Activated CD8-positive, alpha-beta T cell treated with anti-CD3 and anti-CD28 coated beads for 36 hours (primary cell): ENCODE data around the gene TRAPPC11. TPM values are rescaled to one million over a fixed set of nuclear protein-coding genes. Genes with fewer than 3 reads are reported as not detected.

Source experiments
- ATAC-seq: fragments of 200-7000 bp; cut with Tn5 transposase; one replicate; pipeline ENCODE4 v1.10.0; 2021; ENCODE audit warnings: mild to moderate bottlenecking, moderate library complexity
- CTCF ChIA-PET: fragments of 350-600 bp; sonication (Branson Sonifier 250); formaldehyde crosslinking; loops from one replicate; lab custom pipeline; 2021; ENCODE audit warnings: antibody characterized with exemption; lab: Charles Lee
- POLR2A ChIA-PET: fragments of 350-600 bp; sonication (Branson Sonifier 250); formaldehyde crosslinking; loops from one replicate; lab custom pipeline; 2021; ENCODE audit warnings: antibody characterized with exemption; lab: Charles Lee
- DNase-seq: peaks from one replicate; pipeline ENCODE4 v3.0.0-alpha.2; 2020
- H3K27ac Mint-ChIP-seq: one replicate; pipeline ENCODE4 v1.8.0; 2021; ENCODE audit warnings: mild to moderate bottlenecking, mixed read lengths
- H3K27me3 Mint-ChIP-seq: one replicate; pipeline ENCODE4 v1.8.0; 2021; ENCODE audit warnings: mixed read lengths
- H3K36me3 Mint-ChIP-seq: one replicate; pipeline ENCODE4 v1.8.0; 2021; ENCODE audit warnings: low read depth, mixed read lengths
- H3K4me1 Mint-ChIP-seq: one replicate; pipeline ENCODE4 v1.8.0; 2021; ENCODE audit warnings: low read depth, mixed read lengths
- H3K4me3 Mint-ChIP-seq: one replicate; pipeline ENCODE4 v1.8.0; 2021; ENCODE audit warnings: mild to moderate bottlenecking, moderate library complexity, mixed read lengths
- H3K9me3 Mint-ChIP-seq: one replicate; pipeline ENCODE4 v1.8.0; 2021; ENCODE audit warnings: mixed read lengths
- intact Hi-C: fragments of 100-400 bp; cut with micrococcal nuclease; formaldehyde crosslinking; loops from one replicate; pipeline ENCODE4 v1.10.0; 2022
- total RNA-seq, 2 experiments: library from RNA; stranded (reverse); gene quantifications; one replicate each; pipeline ENCODE4 v1.2.3, GENCODE V29; 2021
- TF ChIP-seq, protein P1 (sequence below): fragments of 200-600 bp; IDR thresholded peaks from one replicate; pipeline ENCODE4 v1.8.0; 2022; ENCODE audit warnings: antibody characterized with exemption, mild to moderate bottlenecking

The TRAPPC11 gene
- total RNA-seq, 2 experiments from 2014 or later: 28.5 to 32.2 TPM

GRCh38 chr4:183686461-183686860 lies 27.4 kb downstream of the TRAPPC11 start:
- intact Hi-C loops: no loop called here
- TF ChIP-seq, protein P1, sequence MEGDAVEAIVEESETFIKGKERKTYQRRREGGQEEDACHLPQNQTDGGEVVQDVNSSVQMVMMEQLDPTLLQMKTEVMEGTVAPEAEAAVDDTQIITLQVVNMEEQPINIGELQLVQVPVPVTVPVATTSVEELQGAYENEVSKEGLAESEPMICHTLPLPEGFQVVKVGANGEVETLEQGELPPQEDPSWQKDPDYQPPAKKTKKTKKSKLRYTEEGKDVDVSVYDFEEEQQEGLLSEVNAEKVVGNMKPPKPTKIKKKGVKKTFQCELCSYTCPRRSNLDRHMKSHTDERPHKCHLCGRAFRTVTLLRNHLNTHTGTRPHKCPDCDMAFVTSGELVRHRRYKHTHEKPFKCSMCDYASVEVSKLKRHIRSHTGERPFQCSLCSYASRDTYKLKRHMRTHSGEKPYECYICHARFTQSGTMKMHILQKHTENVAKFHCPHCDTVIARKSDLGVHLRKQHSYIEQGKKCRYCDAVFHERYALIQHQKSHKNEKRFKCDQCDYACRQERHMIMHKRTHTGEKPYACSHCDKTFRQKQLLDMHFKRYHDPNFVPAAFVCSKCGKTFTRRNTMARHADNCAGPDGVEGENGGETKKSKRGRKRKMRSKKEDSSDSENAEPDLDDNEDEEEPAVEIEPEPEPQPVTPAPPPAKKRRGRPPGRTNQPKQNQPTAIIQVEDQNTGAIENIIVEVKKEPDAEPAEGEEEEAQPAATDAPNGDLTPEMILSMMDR: no peak
- ATAC-seq (no peak), DNase-seq (no peak)
- H3K4me3 Mint-ChIP-seq: no peak overlapping the region
- peaks cover 17% of the 10 kb centered on the region for H3K36me3 Mint-ChIP-seq
- ChIA-PET CTCF (interaction anchor here (0.6 to 0.9 kb wide), 3 partner anchors 19 to 33 kb away, joined by 3 read pairs; no protein-coding TSS in a partner anchor), POLR2A (no interaction called here)
- no peaks in the 10 kb centered on the region for H3K27me3 Mint-ChIP-seq
- H3K27ac Mint-ChIP-seq: no peak overlapping the region
- H3K4me1 Mint-ChIP-seq: no peaks in the 10 kb centered on the region
- no peaks in the 10 kb centered on the region for H3K9me3 Mint-ChIP-seq

- Mint-ChIP-seq H3K4me1 (no peaks in the 10 kb centered on the region), H3K27me3 (no peaks in the 10 kb centered on the region), H3K9me3 (no peaks in the 10 kb centered on the region), H3K36me3 (peaks cover 22% of the 10 kb centered on the region), H3K4me3 (no peak overlapping the region), H3K27ac (no peak overlapping the region)
- CTCF ChIA-PET: no interaction called here
- no peak for DNase-seq
- intact Hi-C loops: no loop called here
- ATAC-seq: no peak
- TF ChIP-seq, protein P1: no peak
- POLR2A ChIA-PET: no interaction called here
Measured at GRCh38 chr4:183688216-183688615, 29.1 kb downstream of the TRAPPC11 start.

GRCh38 chr4:183691006-183691405 lies 31.9 kb downstream of the TRAPPC11 start:
- peaks cover 32% of the 10 kb centered on the region for H3K36me3 Mint-ChIP-seq
- H3K4me3 Mint-ChIP-seq: no peak overlapping the region
- CTCF ChIA-PET: no interaction called here
- H3K9me3 Mint-ChIP-seq: no peaks in the 10 kb centered on the region
- DNase-seq (no peak), ATAC-seq (no peak)
- no peak overlapping the region for H3K27ac Mint-ChIP-seq
- POLR2A ChIA-PET: interaction anchor here (1.6 kb wide), 1 partner anchor 18 kb away, joined by 3 read pairs; no protein-coding TSS in a partner anchor
- TF ChIP-seq, protein P1: no peak
- H3K4me1 Mint-ChIP-seq: no peaks in the 10 kb centered on the region
- intact Hi-C loops: no loop called here
- no peaks in the 10 kb centered on the region for H3K27me3 Mint-ChIP-seq

- no peak for DNase-seq
- ChIA-PET POLR2A (no interaction called here), CTCF (interaction anchor here (1.2 kb wide), 1 partner anchor 32 kb away, joined by 3 read pairs; no protein-coding TSS in a partner anchor)
- Mint-ChIP-seq H3K9me3 (no peaks in the 10 kb centered on the region), H3K4me3 (no peak overlapping the region), H3K27me3 (no peaks in the 10 kb centered on the region), H3K27ac (no peak overlapping the region), H3K36me3 (peaks cover 30% of the 10 kb centered on the region), H3K4me1 (no peaks in the 10 kb centered on the region)
- intact Hi-C loops: no loop called here
- TF ChIP-seq, protein P1: no peak
- no peak for ATAC-seq
Measured at GRCh38 chr4:183691897-183692296, 32.8 kb downstream of the TRAPPC11 start.

- Mint-ChIP-seq H3K9me3 (no peaks in the 10 kb centered on the region), H3K36me3 (peaks cover 49% of the 10 kb centered on the region), H3K4me3 (no peak overlapping the region), H3K27ac (no peak overlapping the region), H3K4me1 (no peaks in the 10 kb centered on the region), H3K27me3 (no peaks in the 10 kb centered on the region)
- intact Hi-C loops: no loop called here
- TF ChIP-seq, protein P1: no peak
- ChIA-PET POLR2A (no interaction called here), CTCF (interaction anchor here (1.1 kb wide), 1 partner anchor 22 kb away, joined by 3 read pairs; no protein-coding TSS in a partner anchor)
- DNase-seq (no peak), ATAC-seq (no peak)
Measured at GRCh38 chr4:183698909-183699308, 39.8 kb downstream of the TRAPPC11 start.
